Gastrocnemius medialis (tissue), 4 donors: Measurements from ENCODE around the gene SLC7A8. TPM values are rescaled to one million over a fixed set of nuclear protein-coding genes. Genes with fewer than 3 reads are reported as not detected.

Experiments used
- ATAC-seq, 2 donors: fragments of 150-250 bp; one replicate each; pipeline ENCODE4 v1.9.1; 2016
- DNase-seq, 2 donors: peaks; one replicate each; pipeline ENCODE4 v3.0.0-alpha.2; 2019
- H3K27ac ChIP-seq, 4 donors: fragments of 200-600 bp; sonication (generic); 1 replicate in 1 of 4; 2 replicates in 3 of 4; pipeline ENCODE4 v1.5.1; 2016 to 2018; ENCODE audit warnings: mild to moderate bottlenecking in 2 of 4, moderate library complexity in 1 of 4
- H3K27me3 ChIP-seq, 3 donors: fragments of 200-600 bp; sonication (generic) in 2 of 3; 1 replicate in 1 of 3; 2 replicates in 2 of 3; pipeline versions ENCODE4 v1.5.1 to v1.6.0; 2016 to 2019; ENCODE audit warnings: mild to moderate bottlenecking in 1 of 3, moderate library complexity in 1 of 3
- H3K36me3 ChIP-seq, 2 donors: fragments of 200-600 bp; sonication (generic) in 1 of 2; one replicate each; pipeline ENCODE4 v1.5.1; 2017 to 2018
- H3K4me1 ChIP-seq, 2 donors: fragments of 200-600 bp; sonication (generic) in 1 of 2; one replicate each; pipeline ENCODE4 v1.5.1; 2016 to 2017; ENCODE audit warnings: mild to moderate bottlenecking in 2 of 2
- H3K4me3 ChIP-seq, 4 donors: fragments of 200-600 bp; sonication (generic) in 3 of 4; 1 replicate in 1 of 4; 2 replicates in 3 of 4; pipeline ENCODE4 v1.5.1; 2016 to 2019; ENCODE audit warnings: mild to moderate bottlenecking in 2 of 4
- H3K9me3 ChIP-seq, 3 donors: fragments of 200-600 bp; sonication (generic) in 2 of 3; 1 replicate in 1 of 3; 2 replicates in 2 of 3; pipeline ENCODE4 v1.5.1; 2016 to 2019
- CTCF ChIP-seq, 5 experiments: fragments of 450-650 bp in 3 of 5; fragments of 200-600 bp in 2 of 5; sonication (generic) in 2 of 5; IDR thresholded peaks in 4 of 5; conservative IDR thresholded peaks in 1 of 5; 1 replicate in 4 of 5; 2 replicates in 1 of 5; pipeline ENCODE4 v1.5.1; 2016 to 2019; ENCODE audit warnings: antibody characterized with exemption in 5 of 5, mild to moderate bottlenecking in 3 of 5, moderate library complexity in 3 of 5
- POLR2A ChIP-seq, 2 donors: fragments of 450-650 bp; IDR thresholded peaks; one replicate each; pipeline ENCODE4 v1.6.1; 2017; ENCODE audit warnings: antibody characterized with exemption in 2 of 2, mild to moderate bottlenecking in 2 of 2, moderate library complexity in 2 of 2
- in situ Hi-C, 4 donors: fragments of 200-750 bp; cut with MboI; loops; one replicate each; pipeline versions ENCODE4 v1.15.0 to v1.8.0; 2017; ENCODE audit warnings: low sequenced_read_pairs in 4 of 4
- intact Hi-C: fragments of 100-400 bp; cut with DNase I; formaldehyde crosslinking; loops from one replicate; pipeline ENCODE4 v1.15.1; 2023; ENCODE audit warnings: low total_unique reads
- total RNA-seq, 4 donors: library from RNA; depleted of rRNA; stranded (reverse); fragments of >200 nt; gene quantifications; one replicate each; pipeline versions ENCODE4 v1.1.0 to v1.2.3, GENCODE V29; 2016

SLC7A8 gene
- total RNA-seq, 4 donors from 2014 or later: 34.5 to 199 (median 63.7) TPM

GRCh38 chr14:23169622-23170021 lies 13.8 kb downstream of the SLC7A8 start:
- peaks cover 9 to 10% of the 10 kb centered on the region in 2 donors for H3K4me1 ChIP-seq
- DNase-seq: no peak
- in situ Hi-C loops (no loop called here), intact Hi-C loops (no loop called here)
- no peaks in the 10 kb centered on the region for H3K27me3 ChIP-seq
- no peaks in the 10 kb centered on the region for H3K9me3 ChIP-seq
- ATAC-seq: no peak
- no peak overlapping the region for H3K4me3 ChIP-seq
- H3K27ac ChIP-seq: no peak overlapping the region
- H3K36me3 ChIP-seq: peaks cover 3 to 33% of the 10 kb centered on the region in 2 donors
- TF ChIP-seq POLR2A (IDR thresholded peaks at IDR 0.05) (no peak), CTCF (IDR thresholded peaks at IDR 0.05 in 4 of 5, conservative IDR thresholded peaks at IDR 0.05 in 1 of 5) (no peak)

GRCh38 chr14:23168246-23168645 lies 15.2 kb downstream of the SLC7A8 start:
- Histone ChIP-seq H3K4me3 (no peak overlapping the region), H3K4me1 (no peaks in the 10 kb centered on the region), H3K27me3 (no peaks in the 10 kb centered on the region), H3K27ac (no peak overlapping the region), H3K36me3 (peaks cover 3 to 43% of the 10 kb centered on the region in 2 donors), H3K9me3 (no peaks in the 10 kb centered on the region)
- intact Hi-C loops: no loop called here
- TF ChIP-seq POLR2A (IDR thresholded peaks at IDR 0.05): no peak
- no peak for TF ChIP-seq CTCF (IDR thresholded peaks at IDR 0.05 in 4 of 5, conservative IDR thresholded peaks at IDR 0.05 in 1 of 5)
- DNase-seq (no peak), ATAC-seq (no peak)
- in situ Hi-C loops: no loop called here

DNA sequence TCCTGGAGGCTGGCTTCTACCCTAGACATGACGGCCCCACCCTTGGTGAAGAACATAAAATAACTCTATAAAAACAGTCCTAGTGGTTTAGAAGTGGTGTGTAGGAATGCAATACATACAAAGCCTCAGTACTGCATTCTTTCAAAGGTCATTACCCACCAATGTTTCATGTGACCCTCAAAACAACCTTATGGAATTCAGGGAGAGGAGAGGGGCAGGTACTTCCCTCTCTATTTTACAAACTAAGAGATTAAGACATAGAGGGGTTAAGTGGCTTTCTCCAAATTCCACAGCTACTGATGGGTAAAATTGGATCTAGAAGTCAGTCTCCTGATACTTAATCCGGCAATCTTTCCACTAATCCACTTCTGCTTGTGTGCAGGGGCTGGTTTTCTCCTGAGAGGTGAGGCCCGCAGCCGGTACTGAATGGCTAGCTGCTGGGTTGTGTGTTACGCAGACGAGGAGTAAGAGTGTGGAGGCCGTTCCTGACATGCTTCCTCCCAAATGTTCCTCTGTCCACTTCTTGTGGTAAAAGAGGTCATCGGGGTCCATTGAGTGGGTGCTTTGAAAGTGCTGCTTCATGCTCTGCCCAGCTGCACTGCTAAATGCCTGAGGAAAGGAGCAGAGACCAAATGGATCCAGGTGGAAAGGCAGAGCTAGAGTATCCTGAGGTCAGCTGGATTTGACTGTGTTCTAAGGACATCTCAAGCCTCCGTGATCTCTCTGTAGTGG lies 16.2 kb downstream of the SLC7A8 start:
- ATAC-seq: no peak
- Histone ChIP-seq H3K27ac (no peak overlapping the region), H3K4me1 (no peaks in the 10 kb centered on the region), H3K27me3 (no peaks in the 10 kb centered on the region), H3K9me3 (no peaks in the 10 kb centered on the region), H3K4me3 (no peak overlapping the region), H3K36me3 (peaks cover 3 to 44% of the 10 kb centered on the region in 2 donors)
- no peak for DNase-seq
- intact Hi-C loops: no loop called here
- TF ChIP-seq POLR2A (IDR thresholded peaks at IDR 0.05): no peak
- no peak for TF ChIP-seq CTCF (IDR thresholded peaks at IDR 0.05 in 4 of 5, conservative IDR thresholded peaks at IDR 0.05 in 1 of 5)
- in situ Hi-C loops: no loop called here

GRCh38 chr14:23164949-23165348 lies 18.5 kb downstream of the SLC7A8 start:
- TF ChIP-seq POLR2A (IDR thresholded peaks at IDR 0.05) (no peak), CTCF (IDR thresholded peaks at IDR 0.05 in 4 of 5, conservative IDR thresholded peaks at IDR 0.05 in 1 of 5) (no peak)
- ATAC-seq (no peak), DNase-seq (no peak)
- intact Hi-C loops (no loop called here), in situ Hi-C loops (no loop called here)
- Histone ChIP-seq H3K9me3 (no peaks in the 10 kb centered on the region), H3K27me3 (no peaks in the 10 kb centered on the region), H3K4me1 (peaks cover 12 to 14% of the 10 kb centered on the region in 2 donors), H3K36me3 (peaks cover 3 to 36% of the 10 kb centered on the region in 2 donors), H3K4me3 (no peak overlapping the region), H3K27ac (no peak overlapping the region)
